Measurements from ENCODE around the gene CAST. TPM values are rescaled to one million over a fixed set of nuclear protein-coding genes. Genes with fewer than 3 reads are reported as not detected.

CAST gene
- total RNA-seq, 1 donor from 2014 or later: 182 TPM

DNA sequence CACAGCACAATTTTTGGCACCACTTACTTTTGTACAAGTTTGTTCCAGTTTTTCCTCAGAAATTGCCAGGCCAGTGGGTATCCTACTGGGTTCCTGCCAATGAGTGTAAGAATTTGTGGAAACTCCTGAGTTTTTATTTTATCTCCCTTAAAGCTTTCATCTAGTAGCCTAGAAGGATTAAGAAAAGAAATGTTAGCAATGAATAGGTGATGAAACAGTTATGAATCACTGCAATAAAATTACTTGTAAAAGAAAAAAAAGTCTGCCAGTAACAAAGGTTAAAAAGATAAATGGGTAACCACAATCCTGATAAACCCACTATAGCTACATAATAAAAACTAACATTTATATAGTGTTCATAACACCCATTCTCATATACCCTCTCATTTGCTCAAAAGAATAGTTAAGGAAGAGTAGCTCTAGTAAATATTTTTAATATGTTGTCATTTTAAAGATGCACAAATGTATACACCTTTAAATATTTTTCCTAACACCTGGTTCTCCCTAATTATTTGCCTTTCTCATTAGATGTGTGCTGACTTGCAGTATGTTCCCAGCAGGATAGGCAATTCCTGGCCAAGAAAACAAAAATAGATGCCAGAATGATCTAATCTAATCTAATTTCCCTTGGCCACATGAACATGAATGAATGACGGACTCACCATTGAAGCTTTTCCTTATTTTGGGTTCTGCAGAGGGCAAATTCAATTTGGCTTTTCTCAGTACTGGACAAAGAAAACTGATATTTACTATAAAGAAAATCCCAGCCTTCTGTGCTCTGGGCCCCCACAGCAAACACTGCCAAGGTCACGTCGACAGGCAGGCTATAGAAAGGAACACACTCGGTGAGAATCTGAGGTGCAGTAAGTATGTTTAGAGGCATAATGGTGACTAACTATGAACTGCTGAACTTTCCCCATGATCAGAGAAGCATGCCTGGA lies 119.1 kb downstream of the CAST start:
- no peaks in the 10 kb centered on the region for H3K27me3 ChIP-seq (ENCODE audit: control insufficient read depth, insufficient read depth, low read length)
- peak; percentile 74 for DNase-seq (ENCODE audit: low read depth)
- TF ChIP-seq, protein P1, sequence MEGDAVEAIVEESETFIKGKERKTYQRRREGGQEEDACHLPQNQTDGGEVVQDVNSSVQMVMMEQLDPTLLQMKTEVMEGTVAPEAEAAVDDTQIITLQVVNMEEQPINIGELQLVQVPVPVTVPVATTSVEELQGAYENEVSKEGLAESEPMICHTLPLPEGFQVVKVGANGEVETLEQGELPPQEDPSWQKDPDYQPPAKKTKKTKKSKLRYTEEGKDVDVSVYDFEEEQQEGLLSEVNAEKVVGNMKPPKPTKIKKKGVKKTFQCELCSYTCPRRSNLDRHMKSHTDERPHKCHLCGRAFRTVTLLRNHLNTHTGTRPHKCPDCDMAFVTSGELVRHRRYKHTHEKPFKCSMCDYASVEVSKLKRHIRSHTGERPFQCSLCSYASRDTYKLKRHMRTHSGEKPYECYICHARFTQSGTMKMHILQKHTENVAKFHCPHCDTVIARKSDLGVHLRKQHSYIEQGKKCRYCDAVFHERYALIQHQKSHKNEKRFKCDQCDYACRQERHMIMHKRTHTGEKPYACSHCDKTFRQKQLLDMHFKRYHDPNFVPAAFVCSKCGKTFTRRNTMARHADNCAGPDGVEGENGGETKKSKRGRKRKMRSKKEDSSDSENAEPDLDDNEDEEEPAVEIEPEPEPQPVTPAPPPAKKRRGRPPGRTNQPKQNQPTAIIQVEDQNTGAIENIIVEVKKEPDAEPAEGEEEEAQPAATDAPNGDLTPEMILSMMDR (IDR thresholded peaks at IDR 0.05; ENCODE audit: insufficient read depth, low read length, severe bottlenecking): no peak
- peaks cover 6% of the 10 kb centered on the region for H3K36me3 ChIP-seq (ENCODE audit: control insufficient read depth, insufficient read depth, low read length)
- no peak overlapping the region for H3K4me3 ChIP-seq (ENCODE audit: low read depth, low read length)
- no peak for FAIRE-seq

GRCh38 chr5:96783326-96783725 lies 121.2 kb downstream of the CAST start:
- TF ChIP-seq, protein P1 (IDR thresholded peaks at IDR 0.05; ENCODE audit: insufficient read depth, low read length, severe bottlenecking): no peak
- FAIRE-seq (no peak), DNase-seq (ENCODE audit: low read depth) (no peak)
- H3K36me3 ChIP-seq (ENCODE audit: control insufficient read depth, insufficient read depth, low read length): peaks cover 4% of the 10 kb centered on the region
- no peaks in the 10 kb centered on the region for H3K27me3 ChIP-seq (ENCODE audit: control insufficient read depth, insufficient read depth, low read length)
- H3K4me3 ChIP-seq (ENCODE audit: low read depth, low read length): no peak overlapping the region

DNA sequence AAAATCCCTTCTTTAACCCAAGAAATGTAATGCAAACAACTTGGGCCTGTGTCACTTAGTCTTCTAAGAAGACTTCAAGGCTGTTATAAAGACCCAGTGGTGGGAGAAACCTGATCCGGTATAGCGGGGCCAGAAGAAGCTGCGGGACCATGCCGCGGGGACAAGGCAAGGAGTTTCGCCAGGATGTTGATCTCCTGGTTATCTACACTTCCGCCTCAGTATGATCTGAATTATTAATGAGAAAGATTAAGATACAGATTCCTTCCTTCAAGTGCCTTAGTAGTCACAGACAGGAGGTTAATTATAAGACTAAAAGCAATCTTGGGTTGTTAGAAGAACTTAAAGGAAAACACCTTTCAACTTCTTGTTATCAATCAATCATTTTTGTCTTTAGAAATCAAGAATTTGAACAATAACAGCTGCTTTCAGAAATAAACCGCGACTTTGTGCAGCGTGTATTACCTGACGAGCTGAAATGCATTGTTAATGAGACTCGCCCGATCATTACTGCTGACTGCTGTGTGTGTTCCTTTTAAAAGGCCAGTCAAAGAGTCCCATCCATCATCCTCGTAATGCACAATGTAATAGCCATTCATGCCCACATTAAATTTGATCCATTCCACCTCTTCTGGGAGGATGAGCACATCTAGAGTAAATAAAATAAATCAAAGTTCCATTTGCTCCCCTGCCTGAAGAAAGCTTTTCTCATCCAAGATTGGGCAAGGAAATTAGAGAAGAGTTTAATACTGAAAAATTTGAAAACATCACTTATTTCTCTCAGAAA lies 123.3 kb downstream of the CAST start:
- TF ChIP-seq, protein P1 (IDR thresholded peaks at IDR 0.05; ENCODE audit: insufficient read depth, low read length, severe bottlenecking): no peak
- peaks cover 3% of the 10 kb centered on the region for H3K36me3 ChIP-seq (ENCODE audit: control insufficient read depth, insufficient read depth, low read length)
- FAIRE-seq: no peak

DNA sequence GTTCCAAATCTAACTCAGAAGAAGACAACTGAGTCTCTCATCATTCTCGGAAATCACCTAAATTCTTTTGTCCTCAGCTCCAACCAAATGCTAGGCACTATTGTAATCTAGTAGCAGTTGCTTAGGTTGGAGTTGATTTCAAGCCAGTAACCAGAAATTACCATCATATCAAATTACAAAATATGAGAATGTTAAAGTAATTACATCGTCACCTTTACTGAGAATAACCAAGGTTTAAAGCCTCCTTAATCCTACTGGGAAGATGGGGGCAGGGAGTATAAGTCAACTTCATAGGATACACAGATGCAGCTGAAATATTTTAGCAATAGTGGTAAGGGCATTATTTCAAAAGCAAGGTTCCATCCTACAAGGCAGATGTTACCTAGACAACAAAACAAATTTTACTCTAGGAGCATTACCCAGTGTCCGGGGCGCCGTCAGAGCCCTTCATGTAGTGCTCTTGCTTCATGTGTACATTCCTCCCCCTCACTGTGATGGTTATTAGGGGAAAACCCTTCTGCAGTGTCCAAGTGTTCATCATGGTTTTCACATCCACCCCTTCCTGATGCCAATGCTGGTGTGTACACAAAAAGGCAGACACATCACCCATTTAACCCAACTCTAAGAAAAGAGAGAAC lies 126.1 kb downstream of the CAST start:
- no peaks in the 10 kb centered on the region for H3K27me3 ChIP-seq (ENCODE audit: control insufficient read depth, insufficient read depth, low read length)
- H3K36me3 ChIP-seq (ENCODE audit: control insufficient read depth, insufficient read depth, low read length): peaks cover 2% of the 10 kb centered on the region
- TF ChIP-seq, protein P1 (IDR thresholded peaks at IDR 0.05; ENCODE audit: insufficient read depth, low read length, severe bottlenecking): no peak
- FAIRE-seq: no peak
- DNase-seq (ENCODE audit: low read depth): peak; percentile 42
- H3K4me3 ChIP-seq (ENCODE audit: low read depth, low read length): no peak overlapping the region

More for the DNA sequence above, 123.3 kb downstream of the CAST start:
- Histone ChIP-seq H3K27me3 (ENCODE audit: control insufficient read depth, insufficient read depth, low read length) (no peaks in the 10 kb centered on the region), H3K4me3 (ENCODE audit: low read depth, low read length) (no peak overlapping the region)
- no peak for DNase-seq (ENCODE audit: low read depth)

GRCh38 chr5:96789794-96790330 lies 127.7 kb downstream of the CAST start:
- FAIRE-seq (no peak), DNase-seq (ENCODE audit: low read depth) (no peak)
- TF ChIP-seq, protein P1 (IDR thresholded peaks at IDR 0.05; ENCODE audit: insufficient read depth, low read length, severe bottlenecking): no peak
- no peak overlapping the region for H3K4me3 ChIP-seq (ENCODE audit: low read depth, low read length)
- H3K27me3 ChIP-seq (ENCODE audit: control insufficient read depth, insufficient read depth, low read length): no peaks in the 10 kb centered on the region
- H3K36me3 ChIP-seq (ENCODE audit: control insufficient read depth, insufficient read depth, low read length): peaks cover 2% of the 10 kb centered on the region

All from bronchial epithelial cell (primary cell).